Testis (tissue), 2 donors: ENCODE results near the gene RALB.

ENCODE experiments used
- CTCF ChIP-seq, 3 experiments: fragments of 450-650 bp in 2 of 3; fragments of 200-600 bp in 1 of 3; sonication (generic) in 1 of 3; IDR thresholded peaks; one replicate each; pipeline ENCODE4 v1.5.1; 2016 to 2019; ENCODE audit warnings: antibody characterized with exemption in 3 of 3, mild to moderate bottlenecking in 2 of 3, moderate library complexity in 1 of 3
- POLR2A ChIP-seq: fragments of 450-650 bp; IDR thresholded peaks from one replicate; pipeline ENCODE4 v1.6.1; 2017; ENCODE audit warnings: antibody characterized with exemption, mild to moderate bottlenecking, moderate library complexity

GRCh38 chr2:120255986-120256650, 3.5 kb downstream of the RALB start:
- TF ChIP-seq CTCF (IDR thresholded peaks at IDR 0.05) = no peak
- TF ChIP-seq POLR2A = no peak
